Lower leg skin (tissue), 4 donors: ENCODE results near the gene NFATC2IP. TPM values are rescaled to one million over a fixed set of nuclear protein-coding genes. Genes with fewer than 3 reads are reported as not detected.
"Not testable (repeated sequence)": the region's sequence is repeated elsewhere in the genome, so short reads cannot be mapped to it uniquely, and the experiment has no call there.

Source experiments
- DNase-seq, 2 donors: peaks; one replicate each; pipeline ENCODE4 v3.0.0-alpha.2; 2019; ENCODE audit warnings: low spot score in 2 of 2
- H3K4me3 ChIP-seq: fragments of 200-600 bp; sonication (generic); 2 replicates; pipeline ENCODE4 v1.5.1; 2017; ENCODE audit warnings: mild to moderate bottlenecking, low read depth; ENCODE audit not compliant: poor library complexity, severe bottlenecking
- POLR2A ChIP-seq, 2 donors: fragments of 450-650 bp; IDR thresholded peaks; one replicate each; pipeline ENCODE4 v1.6.1; 2016 to 2017; ENCODE audit warnings: antibody characterized with exemption in 2 of 2, mild to moderate bottlenecking in 1 of 2, moderate library complexity in 1 of 2
- WGBS, 2 donors: methylation state at CpG; one replicate each; pipeline ENCODE4 v1.1.5; 2018; 5-methylcytosine and 5-hydroxymethylcytosine counted together
- intact Hi-C: fragments of 100-400 bp; cut with DNase I; formaldehyde crosslinking; loops from one replicate; pipeline ENCODE4 v1.15.0; 2023; ENCODE audit warnings: low total_unique reads
- total RNA-seq, 4 donors: library from RNA; depleted of rRNA; stranded (reverse); fragments of >200 nt; gene quantifications; one replicate each; pipeline ENCODE4 v1.1.0, GENCODE V29; 2016
- TF ChIP-seq, protein P1 (sequence below), 3 donors: fragments of 450-650 bp; IDR thresholded peaks; one replicate each; pipeline ENCODE4 v1.5.1; 2016; ENCODE audit warnings: antibody characterized with exemption in 3 of 3, mild to moderate bottlenecking in 3 of 3, moderate library complexity in 2 of 3

The NFATC2IP gene
- total RNA-seq, 4 donors from 2014 or later, result 22.0 to 32.8 (median 25.1) TPM

GRCh38 chr16:28924399-28924761 lies 26.4 kb upstream of the NFATC2IP start:
- H3K4me3 ChIP-seq, result peak overlapping the region; percentile 73
- WGBS, 2 donors, result 19 to 30% methylated on average over 15 of the region's 15 CpGs
- intact Hi-C loops, result no loop called here
- TF ChIP-seq POLR2A (IDR thresholded peaks at IDR 0.05), result no peak
- TF ChIP-seq, protein P1, sequence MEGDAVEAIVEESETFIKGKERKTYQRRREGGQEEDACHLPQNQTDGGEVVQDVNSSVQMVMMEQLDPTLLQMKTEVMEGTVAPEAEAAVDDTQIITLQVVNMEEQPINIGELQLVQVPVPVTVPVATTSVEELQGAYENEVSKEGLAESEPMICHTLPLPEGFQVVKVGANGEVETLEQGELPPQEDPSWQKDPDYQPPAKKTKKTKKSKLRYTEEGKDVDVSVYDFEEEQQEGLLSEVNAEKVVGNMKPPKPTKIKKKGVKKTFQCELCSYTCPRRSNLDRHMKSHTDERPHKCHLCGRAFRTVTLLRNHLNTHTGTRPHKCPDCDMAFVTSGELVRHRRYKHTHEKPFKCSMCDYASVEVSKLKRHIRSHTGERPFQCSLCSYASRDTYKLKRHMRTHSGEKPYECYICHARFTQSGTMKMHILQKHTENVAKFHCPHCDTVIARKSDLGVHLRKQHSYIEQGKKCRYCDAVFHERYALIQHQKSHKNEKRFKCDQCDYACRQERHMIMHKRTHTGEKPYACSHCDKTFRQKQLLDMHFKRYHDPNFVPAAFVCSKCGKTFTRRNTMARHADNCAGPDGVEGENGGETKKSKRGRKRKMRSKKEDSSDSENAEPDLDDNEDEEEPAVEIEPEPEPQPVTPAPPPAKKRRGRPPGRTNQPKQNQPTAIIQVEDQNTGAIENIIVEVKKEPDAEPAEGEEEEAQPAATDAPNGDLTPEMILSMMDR (IDR thresholded peaks at IDR 0.05), result no peak
- DNase-seq, result peak in 1 of 2 donors; percentile 88

DNA sequence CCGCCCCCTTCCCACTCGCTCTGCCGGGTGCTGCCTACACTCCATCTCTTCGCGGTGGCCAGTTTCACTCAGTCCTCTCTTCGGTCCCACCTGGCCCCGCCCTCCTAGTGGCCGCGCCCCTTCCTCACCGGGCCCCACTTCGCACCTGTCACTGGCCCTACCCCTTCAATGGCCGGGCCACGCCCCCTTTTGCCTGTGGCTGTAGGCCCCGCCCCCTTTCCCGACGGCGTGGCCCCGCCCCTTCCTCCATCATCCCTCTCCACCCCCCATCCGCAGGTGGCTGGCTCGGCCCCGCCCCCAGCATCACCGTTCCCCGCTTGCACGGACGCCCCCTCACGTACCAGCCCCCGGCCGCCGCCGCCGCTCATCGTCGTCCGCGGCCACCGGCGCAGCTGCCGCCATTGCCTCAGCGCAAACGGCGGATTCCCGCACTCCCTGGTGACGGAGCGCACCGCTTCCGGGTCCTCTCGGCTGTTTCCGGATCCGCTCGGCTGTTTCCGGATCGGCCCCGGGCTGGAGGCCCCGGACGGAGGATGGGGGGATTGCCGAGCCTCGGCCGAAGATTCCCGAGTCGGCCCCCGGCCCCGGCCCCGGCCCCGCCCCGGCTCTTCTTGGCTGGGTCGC lies 25.9 kb upstream of the NFATC2IP start, which contains the start of gene RABEP2:
TSS of gene RABEP2 (minus strand) at position 477 of the 624 bp plus-strand sequence. CDS start at position 402, 75 bp downstream.
- peak; percentile 91 to 98 for DNase-seq
- WGBS, 2 donors, result 0 to 1% methylated on average over 25 to 26 of the region's 66 CpGs
- intact Hi-C loops, result no loop called here
- H3K4me3 ChIP-seq, result peak within 1 kb of the TSS; percentile 73
- TF ChIP-seq, protein P1 (IDR thresholded peaks at IDR 0.05), result no peak
- no peak for TF ChIP-seq POLR2A (IDR thresholded peaks at IDR 0.05)

DNA sequence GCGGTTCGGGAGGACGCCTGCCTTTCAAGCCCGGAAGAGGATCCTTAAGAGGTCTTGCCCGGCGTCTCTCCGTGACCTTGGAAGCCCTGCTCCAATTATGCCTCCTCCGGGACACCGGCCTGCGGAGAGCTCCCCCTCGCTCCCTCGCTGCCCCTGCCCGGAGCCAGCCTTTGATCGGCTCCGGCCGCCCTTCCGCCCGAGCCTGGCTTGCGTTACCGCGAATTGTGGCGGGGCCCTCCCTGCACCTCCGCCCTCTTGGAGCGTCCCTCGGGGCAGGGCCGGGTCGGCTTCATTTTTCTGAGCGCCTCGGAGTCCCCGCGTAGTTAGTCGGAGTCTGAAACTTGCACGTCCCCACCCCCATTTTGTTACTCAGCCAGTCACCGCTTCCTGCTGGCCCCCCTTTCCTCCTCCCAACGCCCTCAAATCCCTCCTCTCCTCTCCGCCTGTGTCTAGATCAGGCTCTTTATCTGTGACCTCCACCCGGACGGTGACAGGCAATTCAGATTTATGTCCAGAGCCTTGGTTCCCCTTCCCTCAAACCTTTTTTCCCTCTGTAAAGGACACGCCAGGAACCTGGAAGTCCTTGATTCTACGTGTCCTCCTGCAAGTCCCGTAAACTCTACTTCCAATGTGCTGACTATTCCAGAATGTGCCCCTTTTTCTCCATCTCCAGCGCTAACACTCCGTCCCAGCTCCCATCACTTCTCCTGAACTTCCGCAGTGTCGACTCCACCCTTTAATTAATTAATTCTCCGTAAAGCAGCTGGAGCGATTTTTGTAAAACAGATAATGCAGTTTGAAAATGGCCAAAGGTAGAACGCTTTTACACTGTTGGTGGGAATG lies 25.1 kb upstream of the NFATC2IP start:
- intact Hi-C loops, result no loop called here
- DNase-seq, result peak; percentile 76 to 95
- TF ChIP-seq, protein P1 (IDR thresholded peaks at IDR 0.05), result no peak
- 1% methylated on average over 40 to 45 of the region's 48 CpGs for WGBS, 2 donors
- peak overlapping the region; percentile 73 for H3K4me3 ChIP-seq

DNA sequence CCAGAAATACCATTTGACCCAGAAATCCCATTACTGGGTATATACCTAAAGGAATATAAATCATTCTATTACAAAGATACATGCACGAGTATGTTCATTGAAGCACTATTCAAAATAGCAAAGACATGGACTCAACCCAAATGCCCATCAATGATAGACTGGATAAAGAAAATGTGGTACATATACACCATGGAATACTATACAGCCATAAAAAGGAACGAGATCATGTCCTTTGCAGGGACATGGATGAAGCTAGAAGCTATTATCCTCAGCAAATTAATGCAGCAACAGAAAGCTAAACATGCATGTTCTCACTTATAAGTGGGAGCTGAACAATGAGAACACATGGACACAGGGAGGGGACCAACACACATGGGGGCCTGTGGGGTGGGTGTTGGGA lies 24.5 kb upstream of the NFATC2IP start:
- H3K4me3 ChIP-seq, intact Hi-C loops, DNase-seq: not testable (repeated sequence)
- WGBS, 2 donors, result 54 to 56% methylated on average over 2 of the region's 2 CpGs

GRCh38 chr16:28927815-28928214 lies 22.9 kb upstream of the NFATC2IP start:
- DNase-seq, result no peak
- H3K4me3 ChIP-seq, result no peak overlapping the region
- TF ChIP-seq, protein P1 (IDR thresholded peaks at IDR 0.05), result no peak
- no peak for TF ChIP-seq POLR2A (IDR thresholded peaks at IDR 0.05)
- intact Hi-C loops, result no loop called here
- 92 to 95% methylated on average over 1 of the region's 1 CpG for WGBS, 2 donors

- intact Hi-C loops, result loop anchor here (2.0 kb wide), 1 partner anchor 15 kb away; no protein-coding TSS in a partner anchor
- no peak for DNase-seq
- no peak overlapping the region for H3K4me3 ChIP-seq
- TF ChIP-seq POLR2A (IDR thresholded peaks at IDR 0.05), result no peak
- TF ChIP-seq, protein P1 (IDR thresholded peaks at IDR 0.05), result no peak
- 83 to 90% methylated on average over 3 of the region's 3 CpGs for WGBS, 2 donors
Measured at GRCh38 chr16:28930203-28930602, 20.5 kb upstream of the NFATC2IP start.
